Muscle layer of colon (tissue), 2 donors: ENCODE data around the gene RPL37.

Experiments used
- H3K27ac ChIP-seq: one replicate; pipeline ENCODE4 v1.7.0; 2013; ENCODE audit warnings: low read depth, mild to moderate bottlenecking, low read length, moderate library complexity
- H3K27me3 ChIP-seq, 2 donors: one replicate each; pipeline ENCODE4 v1.7.0; 2013; ENCODE audit warnings: low read length in 2 of 2, mild to moderate bottlenecking in 2 of 2; ENCODE audit not compliant: insufficient read depth in 2 of 2, control insufficient read depth in 1 of 2
- H3K36me3 ChIP-seq: one replicate; pipeline ENCODE4 v1.7.0; 2013; ENCODE audit warnings: mild to moderate bottlenecking, low read length; ENCODE audit not compliant: insufficient read depth
- H3K4me1 ChIP-seq: one replicate; pipeline ENCODE4 v1.7.0; 2013; ENCODE audit warnings: mild to moderate bottlenecking, low read length; ENCODE audit not compliant: insufficient read depth
- H3K4me3 ChIP-seq, 2 donors: one replicate each; pipeline ENCODE4 v1.7.0; 2013; ENCODE audit warnings: low read length in 2 of 2, low read depth in 1 of 2, mild to moderate bottlenecking in 1 of 2, moderate library complexity in 1 of 2
- H3K9ac ChIP-seq: one replicate; pipeline ENCODE4 v1.7.0; 2013; ENCODE audit warnings: low read length
- H3K9me3 ChIP-seq: one replicate; pipeline ENCODE4 v1.7.0; 2013; ENCODE audit warnings: mild to moderate bottlenecking, low read length
- donor health status: abdominal sarcoma.
- donor health status: Adenocarcinoma of cecum.

The RPL37 gene

DNA sequence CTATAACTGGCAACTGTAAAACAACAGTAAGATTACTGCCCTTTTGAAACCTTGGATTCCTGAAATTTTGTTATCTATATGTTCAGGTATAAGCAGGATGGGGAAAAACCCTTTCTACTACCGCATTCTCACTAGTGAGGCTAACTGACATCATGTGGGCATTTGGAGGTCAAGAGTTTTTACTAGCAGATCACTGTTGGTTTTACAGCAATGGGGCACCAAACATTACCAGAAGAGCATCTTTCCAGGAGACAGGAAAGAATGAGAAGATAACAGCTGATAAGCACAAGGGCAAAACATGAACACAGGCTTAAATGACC, 58.4 kb downstream of the RPL37 start:
- Histone ChIP-seq H3K4me1 (peaks cover 11% of the 10 kb centered on the region), H3K27me3 (no peaks in the 10 kb centered on the region), H3K4me3 (no peak overlapping the region), H3K9ac (no peak overlapping the region), H3K36me3 (peaks cover 34% of the 10 kb centered on the region), H3K9me3 (no peaks in the 10 kb centered on the region), H3K27ac (no peak overlapping the region)

- Histone ChIP-seq H3K27me3 (no peaks in the 10 kb centered on the region), H3K36me3 (peaks cover 34% of the 10 kb centered on the region), H3K4me3 (no peak overlapping the region), H3K27ac (no peak overlapping the region), H3K9ac (no peak overlapping the region), H3K4me1 (peaks cover 11% of the 10 kb centered on the region), H3K9me3 (no peaks in the 10 kb centered on the region)
Observed at GRCh38 chr5:40775846-40776657, 59.0 kb downstream of the RPL37 start.
